GM18499 (cell line): ENCODE results near the gene CENPP.
"Not testable (repeated sequence)": the region's sequence is repeated elsewhere in the genome, so short reads cannot be mapped to it uniquely, and the experiment has no call there.

ENCODE experiments used
- ATAC-seq: cut with Tn5 transposase; IDR thresholded peaks from one replicate; pipeline ENCODE4 v1.9.1; 2021; ENCODE audit warnings: moderate number of reproducible peaks; ENCODE audit not compliant: insufficient read depth, unreplicated experiment

Gene CENPP

DNA sequence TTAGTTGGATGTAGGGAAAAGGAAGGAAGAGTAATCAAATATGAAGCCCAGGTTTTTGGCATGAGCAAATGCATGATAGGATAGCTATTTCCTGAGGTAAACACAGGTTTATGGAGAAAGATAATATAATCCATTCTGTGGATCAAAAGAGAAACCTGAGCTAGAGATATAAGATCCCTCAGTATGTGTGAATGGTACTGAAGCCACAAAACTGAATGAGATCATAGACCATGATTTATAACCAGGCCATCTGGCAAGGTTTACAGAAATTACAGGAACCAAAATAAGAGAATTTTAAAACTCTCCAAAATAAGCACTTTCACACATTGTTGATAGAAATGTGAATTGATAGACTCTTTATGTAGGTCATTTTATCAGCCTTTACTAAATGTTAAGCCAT, 238.8 kb downstream of the CENPP start:
- no peak for ATAC-seq

GRCh38 chr9:92564982-92565381, 239.2 kb downstream of the CENPP start:
- no peak for ATAC-seq

- not testable (repeated sequence) for ATAC-seq
These were observed 246.1 kb downstream of the CENPP start for GRCh38 chr9:92571871-92572270.

DNA sequence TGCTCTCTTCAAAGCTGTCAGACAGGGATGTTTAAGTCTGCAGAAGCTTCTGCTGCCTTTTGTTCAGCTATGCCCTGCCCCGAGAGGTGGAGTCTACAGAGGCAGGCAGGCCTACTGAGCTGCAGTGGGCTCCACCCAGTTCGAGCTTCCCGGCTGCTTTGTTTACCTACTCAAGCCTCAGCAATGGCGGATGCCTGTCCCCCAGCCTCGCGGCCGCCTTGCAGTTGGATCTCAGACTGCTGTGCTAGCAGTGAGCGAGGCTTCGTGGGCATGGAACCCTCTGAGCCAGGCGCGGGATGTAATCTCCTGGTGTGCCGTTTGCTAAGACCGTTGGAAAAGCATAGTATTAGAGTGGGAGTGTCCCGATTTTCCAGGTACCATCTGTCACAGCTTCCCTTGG, 247.9 kb downstream of the CENPP start:
- ATAC-seq = not testable (repeated sequence)

- no peak for ATAC-seq
These were observed 250.4 kb downstream of the CENPP start for GRCh38 chr9:92576175-92576574.

GRCh38 chr9:92589923-92590322, 264.2 kb downstream of the CENPP start:
- ATAC-seq = no peak

- no peak for ATAC-seq
These were observed 264.6 kb downstream of the CENPP start for GRCh38 chr9:92590377-92590776.

DNA sequence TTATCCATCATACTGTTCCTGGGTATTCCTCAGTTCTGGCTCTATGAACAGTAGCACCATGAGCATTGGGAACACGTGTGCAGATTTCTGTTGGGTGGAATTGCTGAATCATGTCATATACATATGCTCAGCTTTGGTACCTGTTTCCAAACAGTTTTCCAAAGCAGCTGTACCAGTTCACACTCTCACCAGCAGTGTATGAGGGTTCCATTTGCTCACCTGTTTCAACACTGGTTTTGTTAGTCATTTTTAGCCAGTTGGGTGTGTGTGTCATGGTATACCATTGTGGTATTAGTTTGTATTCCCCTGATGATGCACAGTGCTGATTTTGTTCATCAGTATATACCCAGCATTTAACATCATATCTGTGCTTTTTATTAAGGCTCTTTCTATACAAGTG, 266.8 kb downstream of the CENPP start:
- ATAC-seq = no peak

DNA sequence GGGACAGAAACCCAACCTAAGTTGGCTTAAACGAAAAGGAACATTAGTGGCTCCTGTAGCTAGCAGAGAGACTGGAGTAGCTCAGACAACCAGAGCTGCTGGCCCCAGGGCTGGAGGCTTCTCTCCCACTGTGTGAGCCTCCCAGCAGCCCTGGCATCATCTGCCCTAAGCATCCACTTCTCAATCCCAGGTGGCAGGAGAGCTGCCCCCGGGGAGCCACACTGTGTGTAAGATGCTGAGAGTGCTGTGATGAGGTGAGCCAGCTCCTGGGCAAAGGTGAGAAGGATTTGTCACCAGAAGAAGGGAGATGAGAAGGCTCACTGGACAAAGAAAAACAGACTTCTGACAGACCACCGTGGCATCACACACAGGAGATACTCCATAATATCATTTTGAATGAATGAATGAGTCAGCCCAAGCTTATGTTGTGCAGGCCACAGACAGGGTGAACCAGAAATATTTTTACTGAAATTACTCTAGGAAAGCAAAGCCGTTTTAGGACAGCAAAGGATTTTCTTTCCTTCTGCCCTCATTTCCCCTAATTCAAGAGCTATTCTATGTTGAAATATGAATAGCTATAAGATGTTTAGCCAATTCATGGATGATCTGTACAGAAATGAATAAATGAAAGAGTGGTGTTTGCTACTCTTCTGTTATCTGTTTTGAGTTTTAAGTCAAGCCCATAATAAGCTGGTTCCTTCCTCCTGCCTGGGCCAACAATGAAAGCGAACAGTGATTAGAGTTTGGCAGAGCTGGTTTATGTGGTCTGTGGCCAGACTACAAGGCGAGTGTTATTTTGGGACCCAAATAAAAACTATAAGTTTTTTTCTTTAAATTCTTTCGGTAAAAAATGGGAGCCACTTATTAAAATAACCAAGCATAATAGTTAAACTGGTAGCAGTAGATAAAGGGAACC, 267.5 kb downstream of the CENPP start:
- no peak for ATAC-seq

GRCh38 chr9:92595075-92595474, 269.3 kb downstream of the CENPP start:
- ATAC-seq = not testable (repeated sequence)

- no peak for ATAC-seq
These were observed 270.2 kb downstream of the CENPP start for GRCh38 chr9:92595930-92596329.

DNA sequence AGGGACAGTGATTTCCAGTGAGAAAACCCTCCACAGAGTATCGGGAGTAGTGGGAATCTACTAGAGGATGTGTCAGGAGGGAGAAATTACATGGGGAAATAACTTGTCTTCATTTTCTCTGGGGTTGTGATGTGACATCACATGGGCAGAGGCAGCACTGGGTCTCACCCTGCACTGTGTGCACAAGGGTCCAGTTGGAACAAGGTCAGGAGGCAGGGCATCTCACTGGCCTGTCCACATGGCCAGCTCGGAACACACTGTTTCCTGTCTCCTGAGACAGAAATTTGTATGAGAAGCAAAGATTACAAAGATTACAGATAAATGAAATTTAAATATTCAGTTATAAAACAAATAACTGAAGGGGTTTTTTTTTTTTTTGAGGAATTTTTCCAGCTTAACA, 272.6 kb downstream of the CENPP start:
- no peak for ATAC-seq

- no peak for ATAC-seq
These were observed 274.2 kb downstream of the CENPP start for GRCh38 chr9:92599938-92600461.

- no peak for ATAC-seq
These were observed 274.9 kb downstream of the CENPP start for GRCh38 chr9:92600462-92601261.

- ATAC-seq = no peak
These were observed 275.7 kb downstream of the CENPP start for GRCh38 chr9:92601451-92601850.

- ATAC-seq = no peak
These were observed 276.7 kb downstream of the CENPP start for GRCh38 chr9:92602413-92602812.

DNA sequence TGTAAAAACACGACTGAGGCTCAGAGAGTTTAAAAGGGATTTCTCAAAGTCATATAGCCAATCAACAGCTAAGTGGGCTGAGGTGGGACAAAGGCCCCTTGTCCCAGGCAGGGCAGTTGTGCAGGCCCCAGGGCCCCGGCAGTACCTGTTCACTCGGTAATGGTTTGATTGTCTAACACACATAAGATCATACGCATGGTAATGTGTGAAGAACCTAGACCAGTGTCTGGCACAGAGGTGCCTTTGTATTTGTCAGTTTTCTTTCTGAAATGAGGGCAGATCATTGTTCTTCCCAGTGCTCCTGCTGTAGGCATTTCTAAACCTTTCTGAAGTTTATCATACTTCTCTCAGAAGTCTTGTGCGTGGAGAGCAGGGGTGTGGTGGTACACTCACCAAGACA, 277.3 kb downstream of the CENPP start:
- no peak for ATAC-seq

GRCh38 chr9:92603990-92604389, 278.2 kb downstream of the CENPP start:
- ATAC-seq = no peak

- no peak for ATAC-seq
These were observed 279.5 kb downstream of the CENPP start for GRCh38 chr9:92605224-92605623.

- ATAC-seq = no peak
These were observed 281.3 kb downstream of the CENPP start for GRCh38 chr9:92607088-92607487.

- no peak for ATAC-seq
These were observed 282.0 kb downstream of the CENPP start for GRCh38 chr9:92607773-92608172.
